ENCODE measurements around the gene CRTC1. TPM values are rescaled to one million over a fixed set of nuclear protein-coding genes. Genes with fewer than 3 reads are reported as not detected.

The CRTC1 gene
- total RNA-seq, 4 donors from 2014 or later = 2.4 to 17.5 (median 6.7) TPM

DNA sequence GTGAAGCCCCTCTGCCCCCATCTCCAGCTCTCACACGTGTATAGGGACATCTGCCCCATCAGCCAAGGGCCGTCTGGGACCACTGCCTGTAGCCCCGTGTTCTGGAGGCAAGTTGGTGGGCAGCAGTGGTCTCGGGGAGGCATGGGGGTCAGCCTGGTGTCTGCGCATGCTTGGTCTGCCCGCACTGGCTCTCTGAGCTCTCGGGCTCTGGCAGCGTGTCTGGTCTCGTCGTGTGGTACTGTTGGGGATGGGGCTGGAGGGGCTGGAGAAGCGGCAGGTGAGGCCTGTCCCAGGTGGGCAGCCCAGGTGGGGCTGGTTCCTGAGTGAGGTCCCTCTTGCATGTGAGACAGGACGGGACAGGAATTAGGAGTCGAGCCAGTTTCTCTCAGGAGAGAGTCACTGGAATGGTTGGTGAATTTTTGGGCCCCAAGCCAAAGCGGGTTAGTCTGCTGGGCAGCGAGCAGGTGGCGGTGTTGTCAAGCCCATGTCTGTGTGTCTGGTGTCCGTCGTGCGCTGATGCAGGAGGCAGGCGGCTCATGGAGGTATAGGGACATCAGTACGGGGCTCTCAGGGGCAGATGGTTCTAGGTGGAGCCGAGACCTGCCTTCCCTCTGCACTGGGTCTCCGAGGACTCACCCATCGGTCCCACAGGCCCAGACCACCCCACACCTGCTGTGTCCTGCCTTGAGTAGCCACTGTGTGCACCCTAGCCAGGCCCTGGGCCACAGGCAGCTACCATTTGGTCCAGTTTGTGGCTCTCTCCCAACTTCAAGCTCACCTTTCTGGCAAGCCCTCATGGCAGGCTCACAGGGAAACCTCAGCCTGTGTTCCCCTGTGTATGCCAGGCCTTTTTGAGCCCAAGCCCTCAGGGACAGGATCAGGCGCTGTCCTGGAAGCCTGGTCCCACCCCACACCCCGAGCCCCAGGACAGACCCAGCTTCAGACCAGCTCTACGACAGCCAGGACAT, 89.4 kb downstream of the CRTC1 start:
- no peaks in the 10 kb centered on the region for H3K27me3 ChIP-seq
- no peak overlapping the region for H3K27ac ChIP-seq
- no peak for TF ChIP-seq POLR2A (IDR thresholded peaks at IDR 0.05)
- TF ChIP-seq, protein P1, sequence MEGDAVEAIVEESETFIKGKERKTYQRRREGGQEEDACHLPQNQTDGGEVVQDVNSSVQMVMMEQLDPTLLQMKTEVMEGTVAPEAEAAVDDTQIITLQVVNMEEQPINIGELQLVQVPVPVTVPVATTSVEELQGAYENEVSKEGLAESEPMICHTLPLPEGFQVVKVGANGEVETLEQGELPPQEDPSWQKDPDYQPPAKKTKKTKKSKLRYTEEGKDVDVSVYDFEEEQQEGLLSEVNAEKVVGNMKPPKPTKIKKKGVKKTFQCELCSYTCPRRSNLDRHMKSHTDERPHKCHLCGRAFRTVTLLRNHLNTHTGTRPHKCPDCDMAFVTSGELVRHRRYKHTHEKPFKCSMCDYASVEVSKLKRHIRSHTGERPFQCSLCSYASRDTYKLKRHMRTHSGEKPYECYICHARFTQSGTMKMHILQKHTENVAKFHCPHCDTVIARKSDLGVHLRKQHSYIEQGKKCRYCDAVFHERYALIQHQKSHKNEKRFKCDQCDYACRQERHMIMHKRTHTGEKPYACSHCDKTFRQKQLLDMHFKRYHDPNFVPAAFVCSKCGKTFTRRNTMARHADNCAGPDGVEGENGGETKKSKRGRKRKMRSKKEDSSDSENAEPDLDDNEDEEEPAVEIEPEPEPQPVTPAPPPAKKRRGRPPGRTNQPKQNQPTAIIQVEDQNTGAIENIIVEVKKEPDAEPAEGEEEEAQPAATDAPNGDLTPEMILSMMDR (IDR thresholded peaks at IDR 0.05) = no peak
- intact Hi-C loops (cut with DNase I; ENCODE audit: low total_unique reads) = no loop called here
- no peaks in the 10 kb centered on the region for H3K4me1 ChIP-seq
- no peaks in the 10 kb centered on the region for H3K9me3 ChIP-seq
- no peak overlapping the region for H3K4me3 ChIP-seq
- no peak for DNase-seq
- H3K36me3 ChIP-seq = no peaks in the 10 kb centered on the region

- intact Hi-C loops (cut with DNase I; ENCODE audit: low total_unique reads) = no loop called here
Measured at GRCh38 chr19:18773682-18774081, 90.2 kb downstream of the CRTC1 start.

GRCh38 chr19:18774107-18774506, 90.6 kb downstream of the CRTC1 start:
- no peaks in the 10 kb centered on the region for H3K9me3 ChIP-seq
- no peaks in the 10 kb centered on the region for H3K36me3 ChIP-seq
- H3K4me3 ChIP-seq = no peak overlapping the region
- no peak for TF ChIP-seq POLR2A (IDR thresholded peaks at IDR 0.05)
- TF ChIP-seq, protein P1 (IDR thresholded peaks at IDR 0.05) = no peak
- H3K4me1 ChIP-seq = no peaks in the 10 kb centered on the region
- no peak for DNase-seq
- H3K27ac ChIP-seq = no peak overlapping the region
- intact Hi-C loops (cut with DNase I; ENCODE audit: low total_unique reads) = no loop called here
- H3K27me3 ChIP-seq = no peaks in the 10 kb centered on the region

More at GRCh38 chr19:18773682-18774081, 90.2 kb downstream of the CRTC1 start:
- Histone ChIP-seq H3K27me3 (no peaks in the 10 kb centered on the region), H3K4me1 (no peaks in the 10 kb centered on the region), H3K9me3 (no peaks in the 10 kb centered on the region), H3K27ac (no peak overlapping the region), H3K36me3 (no peaks in the 10 kb centered on the region), H3K4me3 (no peak overlapping the region)
- no peak for DNase-seq
- TF ChIP-seq, protein P1 (IDR thresholded peaks at IDR 0.05) = no peak
- TF ChIP-seq POLR2A (IDR thresholded peaks at IDR 0.05) = no peak

GRCh38 chr19:18774782-18775444, 91.4 kb downstream of the CRTC1 start:
- Histone ChIP-seq H3K9me3 (no peaks in the 10 kb centered on the region), H3K27ac (no peak overlapping the region), H3K4me3 (no peak overlapping the region), H3K27me3 (no peaks in the 10 kb centered on the region), H3K36me3 (no peaks in the 10 kb centered on the region), H3K4me1 (no peaks in the 10 kb centered on the region)
- no peak for TF ChIP-seq POLR2A (IDR thresholded peaks at IDR 0.05)
- TF ChIP-seq, protein P1 (IDR thresholded peaks at IDR 0.05) = no peak
- intact Hi-C loops (cut with DNase I; ENCODE audit: low total_unique reads) = no loop called here
- DNase-seq = no peak

Measured in uterus (tissue), 4 donors.